ENCODE results near the gene CLUH.

GRCh38 chr17:2694381-2695242 lies 17.0 kb downstream of the CLUH start:
- TF ChIP-seq CTCF (IDR thresholded peaks at IDR 0.05) (no peak), EZH2 (IDR thresholded peaks at IDR 0.05; ENCODE audit: borderline replicate concordance, insufficient read depth, low read depth, low read length, poor library complexity, severe bottlenecking) (no peak)

All from B cell (primary cell).